ENCODE measurements around the gene CNIH2. TPM values are rescaled to one million over a fixed set of nuclear protein-coding genes. Genes with fewer than 3 reads are reported as not detected.

The CNIH2 gene
- total and polyA plus RNA-seq, 2 experiments from 2014 or later: 4.3 to 9.2 TPM

DNA sequence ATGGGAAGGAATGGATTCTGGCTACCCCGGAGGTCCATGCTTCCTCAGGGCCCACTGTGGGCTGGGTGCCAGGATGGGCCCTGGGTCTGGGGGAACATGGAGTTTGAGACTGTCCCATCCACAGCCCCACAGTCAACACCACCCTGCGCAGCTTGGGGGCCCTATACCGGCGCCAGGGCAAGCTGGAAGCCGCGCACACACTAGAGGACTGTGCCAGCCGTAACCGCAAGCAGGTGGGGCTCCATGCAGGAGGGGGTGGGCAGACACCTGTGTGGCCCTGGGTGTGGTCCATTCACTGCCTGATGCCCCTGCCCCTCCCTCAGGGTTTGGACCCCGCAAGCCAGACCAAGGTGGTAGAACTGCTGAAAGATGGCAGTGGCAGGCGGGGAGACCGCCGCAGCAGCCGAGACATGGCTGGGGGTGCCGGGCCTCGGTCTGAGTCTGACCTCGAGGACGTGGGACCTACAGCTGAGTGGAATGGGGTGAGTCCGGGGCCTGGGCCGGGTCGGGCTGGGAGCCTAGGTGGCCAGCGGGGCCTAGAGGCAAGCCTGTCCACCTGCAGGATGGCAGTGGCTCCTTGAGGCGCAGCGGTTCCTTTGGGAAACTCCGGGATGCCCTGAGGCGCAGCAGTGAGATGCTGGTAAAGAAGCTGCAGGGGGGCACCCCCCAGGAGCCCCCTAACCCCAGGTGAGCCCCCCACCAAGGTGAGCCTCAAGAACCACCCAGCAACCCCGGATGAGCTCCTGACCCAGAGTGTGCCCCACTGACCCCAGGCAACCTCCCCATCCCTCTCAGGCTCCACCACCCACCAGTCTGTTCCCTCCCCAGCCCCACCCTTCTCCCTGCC, 12.2 kb upstream of the CNIH2 start:
- TF ChIP-seq, protein P1, sequence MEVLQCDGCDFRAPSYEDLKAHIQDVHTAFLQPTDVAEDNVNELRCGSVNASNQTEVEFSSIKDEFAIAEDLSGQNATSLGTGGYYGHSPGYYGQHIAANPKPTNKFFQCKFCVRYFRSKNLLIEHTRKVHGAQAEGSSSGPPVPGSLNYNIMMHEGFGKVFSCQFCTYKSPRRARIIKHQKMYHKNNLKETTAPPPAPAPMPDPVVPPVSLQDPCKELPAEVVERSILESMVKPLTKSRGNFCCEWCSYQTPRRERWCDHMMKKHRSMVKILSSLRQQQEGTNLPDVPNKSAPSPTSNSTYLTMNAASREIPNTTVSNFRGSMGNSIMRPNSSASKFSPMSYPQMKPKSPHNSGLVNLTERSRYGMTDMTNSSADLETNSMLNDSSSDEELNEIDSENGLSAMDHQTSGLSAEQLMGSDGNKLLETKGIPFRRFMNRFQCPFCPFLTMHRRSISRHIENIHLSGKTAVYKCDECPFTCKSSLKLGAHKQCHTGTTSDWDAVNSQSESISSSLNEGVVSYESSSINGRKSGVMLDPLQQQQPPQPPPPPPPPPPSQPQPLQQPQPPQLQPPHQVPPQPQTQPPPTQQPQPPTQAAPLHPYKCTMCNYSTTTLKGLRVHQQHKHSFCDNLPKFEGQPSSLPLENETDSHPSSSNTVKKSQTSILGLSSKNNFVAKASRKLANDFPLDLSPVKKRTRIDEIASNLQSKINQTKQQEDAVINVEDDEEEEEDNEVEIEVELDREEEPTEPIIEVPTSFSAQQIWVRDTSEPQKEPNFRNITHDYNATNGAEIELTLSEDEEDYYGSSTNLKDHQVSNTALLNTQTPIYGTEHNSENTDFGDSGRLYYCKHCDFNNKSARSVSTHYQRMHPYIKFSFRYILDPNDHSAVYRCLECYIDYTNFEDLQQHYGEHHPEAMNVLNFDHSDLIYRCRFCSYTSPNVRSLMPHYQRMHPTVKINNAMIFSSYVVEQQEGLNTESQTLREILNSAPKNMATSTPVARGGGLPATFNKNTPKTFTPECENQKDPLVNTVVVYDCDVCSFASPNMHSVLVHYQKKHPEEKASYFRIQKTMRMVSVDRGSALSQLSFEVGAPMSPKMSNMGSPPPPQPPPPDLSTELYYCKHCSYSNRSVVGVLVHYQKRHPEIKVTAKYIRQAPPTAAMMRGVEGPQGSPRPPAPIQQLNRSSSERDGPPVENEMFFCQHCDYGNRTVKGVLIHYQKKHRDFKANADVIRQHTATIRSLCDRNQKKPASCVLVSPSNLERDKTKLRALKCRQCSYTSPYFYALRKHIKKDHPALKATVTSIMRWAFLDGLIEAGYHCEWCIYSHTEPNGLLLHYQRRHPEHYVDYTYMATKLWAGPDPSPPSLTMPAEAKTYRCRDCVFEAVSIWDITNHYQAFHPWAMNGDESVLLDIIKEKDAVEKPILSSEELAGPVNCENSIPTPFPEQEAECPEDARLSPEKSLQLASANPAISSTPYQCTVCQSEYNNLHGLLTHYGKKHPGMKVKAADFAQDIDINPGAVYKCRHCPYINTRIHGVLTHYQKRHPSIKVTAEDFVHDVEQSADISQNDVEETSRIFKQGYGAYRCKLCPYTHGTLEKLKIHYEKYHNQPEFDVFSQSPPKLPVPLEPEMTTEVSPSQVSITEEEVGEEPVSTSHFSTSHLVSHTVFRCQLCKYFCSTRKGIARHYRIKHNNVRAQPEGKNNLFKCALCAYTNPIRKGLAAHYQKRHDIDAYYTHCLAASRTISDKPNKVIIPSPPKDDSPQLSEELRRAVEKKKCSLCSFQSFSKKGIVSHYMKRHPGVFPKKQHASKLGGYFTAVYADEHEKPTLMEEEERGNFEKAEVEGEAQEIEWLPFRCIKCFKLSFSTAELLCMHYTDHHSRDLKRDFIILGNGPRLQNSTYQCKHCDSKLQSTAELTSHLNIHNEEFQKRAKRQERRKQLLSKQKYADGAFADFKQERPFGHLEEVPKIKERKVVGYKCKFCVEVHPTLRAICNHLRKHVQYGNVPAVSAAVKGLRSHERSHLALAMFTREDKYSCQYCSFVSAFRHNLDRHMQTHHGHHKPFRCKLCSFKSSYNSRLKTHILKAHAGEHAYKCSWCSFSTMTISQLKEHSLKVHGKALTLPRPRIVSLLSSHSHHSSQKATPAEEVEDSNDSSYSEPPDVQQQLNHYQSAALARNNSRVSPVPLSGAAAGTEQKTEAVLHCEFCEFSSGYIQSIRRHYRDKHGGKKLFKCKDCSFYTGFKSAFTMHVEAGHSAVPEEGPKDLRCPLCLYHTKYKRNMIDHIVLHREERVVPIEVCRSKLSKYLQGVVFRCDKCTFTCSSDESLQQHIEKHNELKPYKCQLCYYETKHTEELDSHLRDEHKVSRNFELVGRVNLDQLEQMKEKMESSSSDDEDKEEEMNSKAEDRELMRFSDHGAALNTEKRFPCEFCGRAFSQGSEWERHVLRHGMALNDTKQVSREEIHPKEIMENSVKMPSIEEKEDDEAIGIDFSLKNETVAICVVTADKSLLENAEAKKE (CRISPR knock-in tag; IDR thresholded peaks at IDR 0.05): no peak
- no peak for TF ChIP-seq REST (IDR thresholded peaks at IDR 0.05; ENCODE audit: unreplicated experiment)
- no peak for TF ChIP-seq JUNB (IDR thresholded peaks at IDR 0.05; ENCODE audit: unreplicated experiment)
- TF ChIP-seq STAT1 (IDR thresholded peaks at IDR 0.05; ENCODE audit: unreplicated experiment): no peak
- TF ChIP-seq EZH2phosphoT487 (IDR thresholded peaks at IDR 0.05; ENCODE audit: unreplicated experiment): no peak
- no peak for TF ChIP-seq EZH2 (IDR thresholded peaks at IDR 0.05; ENCODE audit: low read depth, unreplicated experiment)
- TF ChIP-seq, protein P2, sequence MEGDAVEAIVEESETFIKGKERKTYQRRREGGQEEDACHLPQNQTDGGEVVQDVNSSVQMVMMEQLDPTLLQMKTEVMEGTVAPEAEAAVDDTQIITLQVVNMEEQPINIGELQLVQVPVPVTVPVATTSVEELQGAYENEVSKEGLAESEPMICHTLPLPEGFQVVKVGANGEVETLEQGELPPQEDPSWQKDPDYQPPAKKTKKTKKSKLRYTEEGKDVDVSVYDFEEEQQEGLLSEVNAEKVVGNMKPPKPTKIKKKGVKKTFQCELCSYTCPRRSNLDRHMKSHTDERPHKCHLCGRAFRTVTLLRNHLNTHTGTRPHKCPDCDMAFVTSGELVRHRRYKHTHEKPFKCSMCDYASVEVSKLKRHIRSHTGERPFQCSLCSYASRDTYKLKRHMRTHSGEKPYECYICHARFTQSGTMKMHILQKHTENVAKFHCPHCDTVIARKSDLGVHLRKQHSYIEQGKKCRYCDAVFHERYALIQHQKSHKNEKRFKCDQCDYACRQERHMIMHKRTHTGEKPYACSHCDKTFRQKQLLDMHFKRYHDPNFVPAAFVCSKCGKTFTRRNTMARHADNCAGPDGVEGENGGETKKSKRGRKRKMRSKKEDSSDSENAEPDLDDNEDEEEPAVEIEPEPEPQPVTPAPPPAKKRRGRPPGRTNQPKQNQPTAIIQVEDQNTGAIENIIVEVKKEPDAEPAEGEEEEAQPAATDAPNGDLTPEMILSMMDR (conservative IDR thresholded peaks at IDR 0.05; ENCODE audit: low read depth in 2 of 2): no peak
- TF ChIP-seq NANOG (IDR thresholded peaks at IDR 0.05; ENCODE audit: borderline replicate concordance): no peak
- no peak for TF ChIP-seq POLR2AphosphoS5 (IDR thresholded peaks at IDR 0.05; ENCODE audit: low read depth)
- no peak for TF ChIP-seq ZNF331 (CRISPR knock-in tag; IDR thresholded peaks at IDR 0.05; ENCODE audit: low read depth)
- no peak for TF ChIP-seq ZNF114 (CRISPR knock-in tag; IDR thresholded peaks at IDR 0.05)
- TF ChIP-seq ETS1 (IDR thresholded peaks at IDR 0.05): no peak
- no peak for TF ChIP-seq CREB1 (CRISPR knock-in tag; IDR thresholded peaks at IDR 0.05; ENCODE audit: low read depth)
- no peaks in the 10 kb centered on the region for H3K4me1 ChIP-seq (ENCODE audit: insufficient read depth)
- no peak for ATAC-seq
- H3K27ac Mint-ChIP-seq: no peak overlapping the region
- no peak overlapping the region for H3K4me2 ChIP-seq
- no peak overlapping the region for H3K27ac ChIP-seq (ENCODE audit: low read depth)
- no peak overlapping the region for H2AFZ ChIP-seq
- no peak overlapping the region for H3K4me3 Mint-ChIP-seq
- H3K27me3 ChIP-seq (ENCODE audit: insufficient read depth): no peaks in the 10 kb centered on the region
- no peaks in the 10 kb centered on the region for H3K9me3 Mint-ChIP-seq
- DNase-seq (ENCODE audit: low spot score): no peak
- H3K36me3 Mint-ChIP-seq (ENCODE audit: low read depth): peaks cover 30% of the 10 kb centered on the region
- no peaks in the 10 kb centered on the region for H3K9me2 ChIP-seq (ENCODE audit: insufficient read depth)
- H3K4me1 Mint-ChIP-seq: peaks cover 16% of the 10 kb centered on the region
- H4K20me1 ChIP-seq (replicated peaks; ENCODE audit: insufficient read depth): peaks cover 7% of the 10 kb centered on the region
- no peaks in the 10 kb centered on the region for H3K36me3 ChIP-seq (ENCODE audit: insufficient read depth)
- 0 out of 2 replicates have a peak, but pooled peaks cover 14% of the 10 kb centered on the region for H3F3A ChIP-seq (replicated peaks; ENCODE audit: low read depth)
- no peak overlapping the region for H3K4me3 ChIP-seq
- H3K27me3 Mint-ChIP-seq (ENCODE audit: insufficient read depth, low read depth, poor library complexity): peaks cover 10% of the 10 kb centered on the region
- peaks cover 15% of the 10 kb centered on the region for H3K79me2 ChIP-seq (replicated peaks; ENCODE audit: insufficient read depth)

Measured in GM23338 (cell line).